ENCODE measurements around the gene LRRC37A.
"Not testable (repeated sequence)": the region's sequence is repeated elsewhere in the genome, so short reads cannot be mapped to it uniquely, and the experiment has no call there.

Gene LRRC37A

GRCh38 chr17:46294831-46295230 lies at the start of gene LRRC37A:
Gene LRRC37A (plus strand): TSS chr17:46295131. CDS start chr17:46295134, 3 bp downstream.
- not testable (repeated sequence) for DNase-seq

GRCh38 chr17:46249153-46249552 lies 45.8 kb upstream of the LRRC37A start:
- not testable (repeated sequence) for DNase-seq

- DNase-seq = not testable (repeated sequence)
Measured at GRCh38 chr17:46252804-46253203, 42.1 kb upstream of the LRRC37A start.

- peak; percentile 88 for DNase-seq
Measured at GRCh38 chr17:46253722-46254121, 41.2 kb upstream of the LRRC37A start.

- not testable (repeated sequence) for DNase-seq
Measured at GRCh38 chr17:46254215-46254614, 40.7 kb upstream of the LRRC37A start.

GRCh38 chr17:46256369-46256768 lies 38.6 kb upstream of the LRRC37A start:
- not testable (repeated sequence) for DNase-seq

GRCh38 chr17:46259845-46260661 lies 34.9 kb upstream of the LRRC37A start:
- DNase-seq = not testable (repeated sequence)

GRCh38 chr17:46262271-46262670 lies 32.7 kb upstream of the LRRC37A start:
- no peak for DNase-seq

- peak; percentile 25 for DNase-seq
Measured at GRCh38 chr17:46264456-46265198, 30.3 kb upstream of the LRRC37A start.

GRCh38 chr17:46266063-46266655 lies 28.8 kb upstream of the LRRC37A start:
- DNase-seq = peak; percentile 11

GRCh38 chr17:46266656-46267544 lies 28.0 kb upstream of the LRRC37A start:
- peak; percentile 89 for DNase-seq

- no peak for DNase-seq
Measured at GRCh38 chr17:46270032-46270431, 24.9 kb upstream of the LRRC37A start.

- DNase-seq = no peak
Measured at GRCh38 chr17:46273541-46274236, 21.2 kb upstream of the LRRC37A start.

GRCh38 chr17:46274238-46274637 lies 20.7 kb upstream of the LRRC37A start:
- no peak for DNase-seq

GRCh38 chr17:46276728-46277479 lies 18.0 kb upstream of the LRRC37A start:
- not testable (repeated sequence) for DNase-seq

- not testable (repeated sequence) for DNase-seq
Measured at GRCh38 chr17:46281336-46281735, 13.6 kb upstream of the LRRC37A start.

- not testable (repeated sequence) for DNase-seq
Measured at GRCh38 chr17:46282635-46283034, 12.3 kb upstream of the LRRC37A start.

GRCh38 chr17:46284467-46284866 lies 10.5 kb upstream of the LRRC37A start:
- DNase-seq = peak; percentile 77

- not testable (repeated sequence) for DNase-seq
Measured at GRCh38 chr17:46285500-46285899, 9.4 kb upstream of the LRRC37A start.

GRCh38 chr17:46286764-46287221 lies 8.1 kb upstream of the LRRC37A start:
- peak; percentile 76 for DNase-seq

- not testable (repeated sequence) for DNase-seq
Measured at GRCh38 chr17:46287587-46287986, 7.3 kb upstream of the LRRC37A start.
